Gastrocnemius medialis (tissue), 4 donors: Measurements from ENCODE around the gene LUZP2. TPM values are rescaled to one million over a fixed set of nuclear protein-coding genes. Genes with fewer than 3 reads are reported as not detected.

ENCODE experiments used
- ATAC-seq, 2 donors: fragments of 150-250 bp; one replicate each; pipeline ENCODE4 v1.9.1; 2016
- DNase-seq, 2 donors: peaks; one replicate each; pipeline ENCODE4 v3.0.0-alpha.2; 2019
- H3K27ac ChIP-seq, 4 donors: fragments of 200-600 bp; sonication (generic); 1 replicate in 1 of 4; 2 replicates in 3 of 4; pipeline ENCODE4 v1.5.1; 2016 to 2018; ENCODE audit warnings: mild to moderate bottlenecking in 2 of 4, moderate library complexity in 1 of 4
- H3K27me3 ChIP-seq, 3 donors: fragments of 200-600 bp; sonication (generic) in 2 of 3; 1 replicate in 1 of 3; 2 replicates in 2 of 3; pipeline versions ENCODE4 v1.5.1 to v1.6.0; 2016 to 2019; ENCODE audit warnings: mild to moderate bottlenecking in 1 of 3, moderate library complexity in 1 of 3
- H3K36me3 ChIP-seq, 2 donors: fragments of 200-600 bp; sonication (generic) in 1 of 2; one replicate each; pipeline ENCODE4 v1.5.1; 2017 to 2018
- H3K4me1 ChIP-seq, 2 donors: fragments of 200-600 bp; sonication (generic) in 1 of 2; one replicate each; pipeline ENCODE4 v1.5.1; 2016 to 2017; ENCODE audit warnings: mild to moderate bottlenecking in 2 of 2
- H3K4me3 ChIP-seq, 4 donors: fragments of 200-600 bp; sonication (generic) in 3 of 4; 1 replicate in 1 of 4; 2 replicates in 3 of 4; pipeline ENCODE4 v1.5.1; 2016 to 2019; ENCODE audit warnings: mild to moderate bottlenecking in 2 of 4
- H3K9me3 ChIP-seq, 3 donors: fragments of 200-600 bp; sonication (generic) in 2 of 3; 1 replicate in 1 of 3; 2 replicates in 2 of 3; pipeline ENCODE4 v1.5.1; 2016 to 2019
- POLR2A ChIP-seq, 2 donors: fragments of 450-650 bp; IDR thresholded peaks; one replicate each; pipeline ENCODE4 v1.6.1; 2017; ENCODE audit warnings: antibody characterized with exemption in 2 of 2, mild to moderate bottlenecking in 2 of 2, moderate library complexity in 2 of 2
- in situ Hi-C, 4 donors: fragments of 200-750 bp; cut with MboI; loops; one replicate each; pipeline versions ENCODE4 v1.15.0 to v1.8.0; 2017; ENCODE audit warnings: low sequenced_read_pairs in 4 of 4
- intact Hi-C: fragments of 100-400 bp; cut with DNase I; formaldehyde crosslinking; loops from one replicate; pipeline ENCODE4 v1.15.1; 2023; ENCODE audit warnings: low total_unique reads
- total RNA-seq, 4 donors: library from RNA; depleted of rRNA; stranded (reverse); fragments of >200 nt; gene quantifications; one replicate each; pipeline versions ENCODE4 v1.1.0 to v1.2.3, GENCODE V29; 2016
- TF ChIP-seq, protein P1 (sequence below), 5 experiments: fragments of 450-650 bp in 3 of 5; fragments of 200-600 bp in 2 of 5; sonication (generic) in 2 of 5; IDR thresholded peaks in 4 of 5; conservative IDR thresholded peaks in 1 of 5; 1 replicate in 4 of 5; 2 replicates in 1 of 5; pipeline ENCODE4 v1.5.1; 2016 to 2019; ENCODE audit warnings: antibody characterized with exemption in 5 of 5, mild to moderate bottlenecking in 3 of 5, moderate library complexity in 3 of 5

LUZP2 gene
- total RNA-seq, 4 donors from 2014 or later: not detected

DNA sequence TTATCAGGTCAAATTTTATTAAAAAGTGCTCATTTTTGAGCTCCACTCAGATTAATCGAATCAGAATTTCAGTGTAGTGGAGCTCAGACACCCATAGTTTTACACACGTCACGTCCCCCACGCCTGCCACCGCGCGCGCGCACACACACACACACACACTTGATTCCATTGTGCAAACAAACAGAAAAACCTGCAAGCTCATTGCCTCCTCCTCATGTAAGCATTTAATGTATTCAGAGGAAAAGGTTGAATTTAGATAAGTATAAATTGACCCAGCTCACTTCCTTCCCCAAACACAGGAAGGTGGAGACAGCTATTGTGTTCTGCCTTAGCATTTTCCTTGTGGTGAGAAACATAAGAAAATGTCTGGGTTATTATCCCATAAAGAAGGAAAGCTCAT, 336.7 kb downstream of the LUZP2 start:
- intact Hi-C loops (no loop called here), in situ Hi-C loops (no loop called here)
- DNase-seq (no peak), ATAC-seq (no peak)
- Histone ChIP-seq H3K9me3 (no peaks in the 10 kb centered on the region), H3K36me3 (no peaks in the 10 kb centered on the region), H3K4me3 (no peak overlapping the region), H3K27me3 (no peaks in the 10 kb centered on the region), H3K4me1 (no peaks in the 10 kb centered on the region), H3K27ac (no peak overlapping the region)
- TF ChIP-seq, protein P1, sequence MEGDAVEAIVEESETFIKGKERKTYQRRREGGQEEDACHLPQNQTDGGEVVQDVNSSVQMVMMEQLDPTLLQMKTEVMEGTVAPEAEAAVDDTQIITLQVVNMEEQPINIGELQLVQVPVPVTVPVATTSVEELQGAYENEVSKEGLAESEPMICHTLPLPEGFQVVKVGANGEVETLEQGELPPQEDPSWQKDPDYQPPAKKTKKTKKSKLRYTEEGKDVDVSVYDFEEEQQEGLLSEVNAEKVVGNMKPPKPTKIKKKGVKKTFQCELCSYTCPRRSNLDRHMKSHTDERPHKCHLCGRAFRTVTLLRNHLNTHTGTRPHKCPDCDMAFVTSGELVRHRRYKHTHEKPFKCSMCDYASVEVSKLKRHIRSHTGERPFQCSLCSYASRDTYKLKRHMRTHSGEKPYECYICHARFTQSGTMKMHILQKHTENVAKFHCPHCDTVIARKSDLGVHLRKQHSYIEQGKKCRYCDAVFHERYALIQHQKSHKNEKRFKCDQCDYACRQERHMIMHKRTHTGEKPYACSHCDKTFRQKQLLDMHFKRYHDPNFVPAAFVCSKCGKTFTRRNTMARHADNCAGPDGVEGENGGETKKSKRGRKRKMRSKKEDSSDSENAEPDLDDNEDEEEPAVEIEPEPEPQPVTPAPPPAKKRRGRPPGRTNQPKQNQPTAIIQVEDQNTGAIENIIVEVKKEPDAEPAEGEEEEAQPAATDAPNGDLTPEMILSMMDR (IDR thresholded peaks at IDR 0.05 in 4 of 5, conservative IDR thresholded peaks at IDR 0.05 in 1 of 5): no peak
- TF ChIP-seq POLR2A (IDR thresholded peaks at IDR 0.05): no peak

DNA sequence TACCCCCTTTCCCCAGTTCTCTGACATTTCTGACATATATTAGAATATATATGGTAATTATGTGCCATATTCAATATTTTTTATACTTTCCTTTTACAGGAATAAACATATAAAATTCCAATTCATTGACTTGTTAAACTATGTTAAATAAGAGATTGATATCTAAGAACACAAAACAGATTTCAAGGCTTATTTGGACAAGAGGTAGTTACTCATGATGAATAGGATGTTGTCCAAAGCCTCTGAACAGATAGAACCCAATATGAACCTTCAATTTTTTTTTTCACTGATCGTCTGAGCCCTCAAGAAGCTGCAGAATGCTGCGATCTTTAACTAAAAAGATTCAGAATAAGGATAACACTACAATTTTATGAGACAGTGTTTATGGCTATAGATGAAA, 340.3 kb downstream of the LUZP2 start:
- ATAC-seq (no peak), DNase-seq (no peak)
- H3K4me1 ChIP-seq: no peaks in the 10 kb centered on the region
- no peaks in the 10 kb centered on the region for H3K36me3 ChIP-seq
- H3K27ac ChIP-seq: no peak overlapping the region
- in situ Hi-C loops (no loop called here), intact Hi-C loops (no loop called here)
- H3K27me3 ChIP-seq: no peaks in the 10 kb centered on the region
- no peak overlapping the region for H3K4me3 ChIP-seq
- TF ChIP-seq, protein P1 (IDR thresholded peaks at IDR 0.05 in 4 of 5, conservative IDR thresholded peaks at IDR 0.05 in 1 of 5): no peak
- TF ChIP-seq POLR2A (IDR thresholded peaks at IDR 0.05): no peak
- H3K9me3 ChIP-seq: no peaks in the 10 kb centered on the region

- no peak for ATAC-seq
- no peak for DNase-seq
- H3K36me3 ChIP-seq: no peaks in the 10 kb centered on the region
- TF ChIP-seq, protein P1 (IDR thresholded peaks at IDR 0.05 in 4 of 5, conservative IDR thresholded peaks at IDR 0.05 in 1 of 5): no peak
- no peak for TF ChIP-seq POLR2A (IDR thresholded peaks at IDR 0.05)
- H3K4me1 ChIP-seq: no peaks in the 10 kb centered on the region
- in situ Hi-C loops: no loop called here
- no peak overlapping the region for H3K27ac ChIP-seq
- H3K4me3 ChIP-seq: no peak overlapping the region
- intact Hi-C loops: no loop called here
- H3K9me3 ChIP-seq: no peaks in the 10 kb centered on the region
- H3K27me3 ChIP-seq: no peaks in the 10 kb centered on the region
Measured at GRCh38 chr11:24842308-24842707, 345.5 kb downstream of the LUZP2 start.

DNA sequence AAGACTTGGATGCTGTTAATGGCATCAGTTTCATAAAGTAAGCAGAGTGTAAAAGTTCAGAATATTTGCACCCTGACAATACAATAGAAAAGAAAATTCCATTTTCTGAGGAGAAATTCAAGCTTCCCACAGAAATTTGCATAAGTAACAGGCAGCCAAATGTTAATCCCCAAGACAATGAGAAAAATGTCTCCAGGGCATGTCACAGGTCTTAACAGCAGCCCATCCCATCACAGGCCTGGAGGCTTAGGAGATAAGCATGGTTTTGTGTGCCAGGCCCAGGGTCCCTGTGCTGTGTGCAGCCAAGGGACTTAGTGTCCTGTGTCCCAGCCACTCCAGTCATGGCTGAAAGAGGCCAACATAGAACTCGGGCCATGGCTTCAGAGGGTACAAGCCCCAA, 347.6 kb downstream of the LUZP2 start:
- Histone ChIP-seq H3K27ac (no peak overlapping the region), H3K36me3 (no peaks in the 10 kb centered on the region), H3K9me3 (no peaks in the 10 kb centered on the region), H3K4me3 (no peak overlapping the region), H3K27me3 (no peaks in the 10 kb centered on the region), H3K4me1 (no peaks in the 10 kb centered on the region)
- DNase-seq: no peak
- intact Hi-C loops (no loop called here), in situ Hi-C loops (no loop called here)
- no peak for TF ChIP-seq POLR2A (IDR thresholded peaks at IDR 0.05)
- TF ChIP-seq, protein P1 (IDR thresholded peaks at IDR 0.05 in 4 of 5, conservative IDR thresholded peaks at IDR 0.05 in 1 of 5): no peak
- no peak for ATAC-seq

GRCh38 chr11:24848857-24849256, 352.0 kb downstream of the LUZP2 start:
- intact Hi-C loops (no loop called here), in situ Hi-C loops (no loop called here)
- H3K9me3 ChIP-seq: no peaks in the 10 kb centered on the region
- H3K36me3 ChIP-seq: no peaks in the 10 kb centered on the region
- no peak overlapping the region for H3K27ac ChIP-seq
- ATAC-seq (no peak), DNase-seq (no peak)
- H3K4me1 ChIP-seq: no peaks in the 10 kb centered on the region
- H3K4me3 ChIP-seq: no peak overlapping the region
- TF ChIP-seq POLR2A (IDR thresholded peaks at IDR 0.05): no peak
- TF ChIP-seq, protein P1 (IDR thresholded peaks at IDR 0.05 in 4 of 5, conservative IDR thresholded peaks at IDR 0.05 in 1 of 5): no peak
- H3K27me3 ChIP-seq: no peaks in the 10 kb centered on the region
